KOPT-K1 (cell line): Measurements from ENCODE around the gene ZNF516.

ENCODE experiments used
- H3K27ac ChIP-seq: fragments of 200-600 bp; sonication (generic); 2 replicates; pipeline ENCODE4 v1.5.1; 2016; ENCODE audit warnings: antibody characterized with exemption, mild to moderate bottlenecking, low read depth, low read length; ENCODE audit not compliant: poor library complexity, severe bottlenecking
- H3K36me3 ChIP-seq: fragments of 200-600 bp; sonication (generic); 2 replicates; pipeline ENCODE4 v1.5.1; 2017; ENCODE audit warnings: antibody characterized with exemption, mild to moderate bottlenecking, low read length, moderate library complexity; ENCODE audit not compliant: insufficient read depth
- H3K9me3 ChIP-seq: fragments of 200-600 bp; sonication (generic); 2 replicates; pipeline ENCODE4 v1.5.1; 2017; ENCODE audit warnings: antibody characterized with exemption, low read length, mild to moderate bottlenecking; ENCODE audit not compliant: insufficient read depth, poor library complexity, severe bottlenecking

ZNF516 gene

GRCh38 chr18:76436342-76436741 lies 58.7 kb downstream of the ZNF516 start:
- H3K9me3 ChIP-seq = no peaks in the 10 kb centered on the region
- no peak overlapping the region for H3K27ac ChIP-seq
- H3K36me3 ChIP-seq = no peaks in the 10 kb centered on the region

DNA sequence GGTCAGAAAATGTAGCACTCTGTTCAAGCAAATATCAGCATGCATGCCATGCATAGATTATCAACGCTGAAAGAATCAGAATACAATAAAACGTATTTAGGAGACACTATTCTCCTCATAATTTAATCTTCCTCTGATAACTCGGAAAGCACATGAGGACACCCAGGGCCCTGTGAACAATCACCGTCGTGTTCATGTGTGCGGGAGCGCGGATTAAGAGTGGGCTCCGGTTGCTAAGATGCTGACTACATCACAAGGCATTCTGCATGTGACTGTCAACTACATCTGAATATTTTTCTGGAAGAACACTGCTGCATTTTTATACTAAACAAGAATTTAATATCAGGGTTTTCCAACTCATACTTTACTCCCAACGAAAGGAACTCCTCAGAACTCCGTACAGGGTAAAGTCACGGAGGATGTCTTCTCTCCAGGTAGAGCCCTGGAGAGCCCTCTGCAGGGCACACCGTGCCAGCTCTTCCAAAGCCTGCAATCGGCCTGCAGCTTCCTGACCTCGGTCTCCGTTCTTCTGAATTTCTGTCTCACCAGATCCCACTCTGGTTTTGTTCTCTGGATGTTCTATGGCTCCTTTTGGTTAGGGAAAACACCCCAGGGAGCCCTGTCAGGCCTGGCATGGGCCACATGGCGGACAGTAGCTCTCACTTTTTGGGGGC lies 59.6 kb downstream of the ZNF516 start:
- no peaks in the 10 kb centered on the region for H3K9me3 ChIP-seq
- H3K36me3 ChIP-seq = no peaks in the 10 kb centered on the region
- no peak overlapping the region for H3K27ac ChIP-seq

GRCh38 chr18:76434452-76434851 lies 60.6 kb downstream of the ZNF516 start:
- H3K9me3 ChIP-seq = no peaks in the 10 kb centered on the region
- H3K36me3 ChIP-seq = no peaks in the 10 kb centered on the region
- H3K27ac ChIP-seq = no peak overlapping the region

- Histone ChIP-seq H3K9me3 (no peaks in the 10 kb centered on the region), H3K36me3 (no peaks in the 10 kb centered on the region), H3K27ac (no peak overlapping the region)
Measured at GRCh38 chr18:76433788-76434187, 61.3 kb downstream of the ZNF516 start.

- Histone ChIP-seq H3K27ac (no peak overlapping the region), H3K9me3 (no peaks in the 10 kb centered on the region), H3K36me3 (no peaks in the 10 kb centered on the region)
Measured at GRCh38 chr18:76432970-76433767, 61.9 kb downstream of the ZNF516 start.

DNA sequence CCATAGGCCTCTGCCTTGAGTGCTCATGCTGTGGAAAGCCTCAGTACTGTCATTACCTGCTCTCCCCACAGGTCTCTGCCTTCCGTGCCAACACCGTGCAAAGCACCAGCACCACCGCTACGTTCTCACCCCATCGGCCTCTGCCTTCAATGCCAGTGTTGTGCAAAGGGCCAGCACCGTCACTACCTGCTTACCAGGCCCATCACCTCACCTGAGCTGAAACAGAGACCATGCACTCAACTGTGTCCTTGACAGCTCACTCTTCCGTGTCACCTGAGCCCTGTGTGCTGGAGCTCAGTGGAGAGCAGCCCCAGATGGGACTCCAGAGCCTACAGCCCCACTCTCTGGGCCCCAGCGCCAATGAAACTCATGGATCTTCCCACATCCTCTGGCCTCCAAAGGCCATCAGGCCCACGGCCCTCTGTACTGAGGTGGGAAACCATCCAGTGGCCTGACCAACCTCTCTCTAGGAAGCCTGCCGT lies 62.7 kb downstream of the ZNF516 start:
- Histone ChIP-seq H3K27ac (no peak overlapping the region), H3K36me3 (no peaks in the 10 kb centered on the region), H3K9me3 (no peaks in the 10 kb centered on the region)

DNA sequence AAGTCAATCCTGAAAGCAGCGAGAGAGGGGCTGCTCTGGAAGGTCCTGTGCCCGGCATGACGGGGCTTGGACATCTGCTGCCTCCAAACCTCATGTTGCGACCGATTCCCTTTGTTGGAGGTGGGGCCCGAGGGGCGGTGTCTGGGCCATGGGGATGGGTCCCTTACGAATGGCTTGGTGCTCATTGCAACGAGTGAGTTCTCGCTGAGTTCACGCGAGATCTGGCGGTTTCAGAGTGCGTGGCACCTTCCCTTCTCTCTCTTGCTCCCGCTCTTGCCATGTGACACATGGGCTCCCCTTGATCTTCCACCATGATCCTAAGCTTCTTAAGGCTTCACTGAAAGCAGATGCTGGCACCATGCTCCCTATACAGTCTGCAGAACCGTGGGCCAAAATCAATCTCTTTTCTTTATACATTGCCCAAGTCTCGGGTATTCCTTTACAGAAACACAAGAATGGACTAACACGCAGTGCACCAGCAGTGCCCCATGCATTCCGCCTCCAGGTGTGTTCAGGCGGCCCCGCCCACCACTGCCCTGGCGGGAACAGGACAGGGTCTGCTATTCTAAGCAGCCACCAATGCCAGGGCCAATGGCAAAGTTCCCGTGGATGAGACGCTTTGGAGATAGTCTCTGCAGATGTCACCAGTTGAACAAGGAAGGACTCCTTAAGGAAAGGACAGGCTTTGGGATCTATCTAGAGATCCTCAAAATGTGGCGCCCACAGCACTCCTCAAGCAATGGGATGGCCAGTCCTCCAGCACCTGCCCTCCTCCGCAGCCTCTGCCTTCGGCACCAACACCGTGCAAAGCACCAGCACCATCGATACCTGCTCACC lies 63.4 kb downstream of the ZNF516 start:
- H3K9me3 ChIP-seq = no peaks in the 10 kb centered on the region
- H3K36me3 ChIP-seq = no peaks in the 10 kb centered on the region
- H3K27ac ChIP-seq = no peak overlapping the region

- H3K9me3 ChIP-seq = no peaks in the 10 kb centered on the region
- H3K36me3 ChIP-seq = no peaks in the 10 kb centered on the region
- H3K27ac ChIP-seq = no peak overlapping the region
Measured at GRCh38 chr18:76430636-76431035, 64.4 kb downstream of the ZNF516 start.

- Histone ChIP-seq H3K36me3 (no peaks in the 10 kb centered on the region), H3K27ac (no peak overlapping the region), H3K9me3 (no peaks in the 10 kb centered on the region)
Measured at GRCh38 chr18:76429262-76430126, 65.5 kb downstream of the ZNF516 start.

DNA sequence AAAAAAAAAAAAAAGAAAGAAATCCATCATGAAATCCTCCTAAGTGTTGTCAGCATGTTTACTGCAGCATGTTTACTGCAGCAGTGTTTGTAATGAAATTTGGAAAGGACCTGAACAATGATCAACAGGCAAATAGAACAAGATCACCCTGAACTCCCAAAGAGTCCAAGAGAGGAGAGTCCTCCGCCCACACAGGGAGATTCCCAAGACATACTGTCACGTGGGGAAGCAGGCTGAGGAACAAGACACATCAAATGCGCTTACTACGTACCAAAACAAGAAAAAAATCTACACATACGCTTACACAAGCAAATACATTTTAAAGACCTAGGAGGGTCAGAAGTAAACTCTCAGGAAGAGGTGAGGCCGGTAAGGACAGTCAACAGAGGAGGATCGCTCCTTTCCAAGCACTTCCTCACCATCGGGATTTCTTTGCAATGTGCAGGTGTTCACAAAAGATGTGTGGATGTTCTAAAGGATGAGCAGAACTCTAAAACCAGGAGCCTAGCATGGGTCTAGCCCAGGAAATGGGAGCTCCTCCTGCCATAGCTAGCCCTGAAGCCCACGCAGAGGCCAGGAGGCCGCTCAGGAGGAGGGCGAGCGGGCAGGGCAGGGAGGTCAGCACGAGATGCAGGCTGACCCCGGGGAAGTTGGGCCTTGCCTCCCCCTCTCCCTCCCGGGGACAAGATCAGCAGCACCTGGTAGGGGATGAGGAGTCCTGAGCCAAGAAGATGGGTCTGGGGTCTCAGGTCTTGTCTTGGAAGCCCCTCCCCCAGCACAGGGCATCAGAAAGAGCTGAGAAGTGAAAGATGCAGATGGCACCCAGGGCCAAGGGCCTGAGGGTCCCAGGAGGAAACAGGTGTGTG lies 66.4 kb downstream of the ZNF516 start:
- H3K9me3 ChIP-seq = no peaks in the 10 kb centered on the region
- H3K36me3 ChIP-seq = no peaks in the 10 kb centered on the region
- H3K27ac ChIP-seq = no peak overlapping the region

- H3K9me3 ChIP-seq = no peaks in the 10 kb centered on the region
- no peaks in the 10 kb centered on the region for H3K36me3 ChIP-seq
- H3K27ac ChIP-seq = no peak overlapping the region
Measured at GRCh38 chr18:76426737-76427305, 68.2 kb downstream of the ZNF516 start.

DNA sequence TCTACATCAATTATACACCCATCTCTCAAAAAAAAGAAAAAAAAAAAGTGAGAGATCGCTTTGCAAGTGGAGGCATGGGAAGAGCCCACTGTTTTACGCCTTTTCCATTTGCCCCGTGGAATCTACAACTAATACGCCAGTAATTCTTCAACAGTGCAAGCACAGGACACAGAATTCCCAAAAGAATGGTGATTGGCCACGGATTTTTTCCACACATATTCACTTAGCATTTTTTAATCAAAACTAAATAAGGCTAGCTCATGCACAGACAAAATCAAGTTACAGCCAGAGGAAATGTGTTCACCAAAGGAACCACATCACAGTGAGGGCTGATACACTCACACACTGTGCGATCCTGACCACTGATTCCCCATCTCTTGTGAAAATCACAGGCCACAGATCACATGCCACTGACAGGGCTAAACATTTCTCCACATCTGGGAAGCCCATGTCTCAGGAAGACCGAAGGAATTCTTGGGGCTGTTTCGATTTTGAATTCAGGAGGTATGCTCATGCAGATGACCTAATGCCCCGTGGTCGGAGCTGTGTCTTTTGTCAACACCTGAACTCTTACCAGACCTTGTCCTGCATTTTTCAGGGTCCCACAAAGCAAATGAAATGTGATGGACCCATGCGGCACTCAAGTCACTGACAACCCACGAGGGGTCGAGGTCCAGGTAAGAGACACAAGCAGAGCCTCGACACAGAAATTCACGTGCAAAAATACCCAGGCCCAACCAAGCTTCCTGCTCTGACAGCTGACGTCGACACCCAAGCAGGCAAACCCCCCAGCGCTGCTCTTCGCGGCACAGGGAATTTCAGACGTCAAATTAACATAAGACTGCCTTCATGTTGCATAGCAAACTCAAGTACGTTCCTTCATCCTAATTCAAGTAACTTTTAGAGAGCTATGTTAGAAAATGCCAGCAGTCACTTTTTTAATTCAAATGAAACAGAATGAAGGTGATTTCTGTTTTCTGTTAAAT lies 69.6 kb downstream of the ZNF516 start:
- Histone ChIP-seq H3K27ac (no peak overlapping the region), H3K9me3 (no peaks in the 10 kb centered on the region)

More for the DNA sequence above, 69.6 kb downstream of the ZNF516 start:
- H3K36me3 ChIP-seq = no peaks in the 10 kb centered on the region
